Osteocyte (in vitro differentiated cells): ENCODE measurements around the gene DOCK3. TPM values are rescaled to one million over a fixed set of nuclear protein-coding genes. Genes with fewer than 3 reads are reported as not detected.
A peak's percentile ranks its signal among the peaks of the same experiment; 100 is the strongest.

Experiments
- DNase-seq: peaks from one replicate; pipeline ENCODE4 v3.0.0; 2021; ENCODE audit warnings: mixed read lengths; ENCODE audit not compliant: unreplicated experiment; ENCODE audit errors: extremely low spot score
- H3K27ac Mint-ChIP-seq: one replicate; pipeline ENCODE4 v1.8.0; 2021; ENCODE audit warnings: mild to moderate bottlenecking, mixed read lengths; ENCODE audit not compliant: unreplicated experiment
- H3K27me3 Mint-ChIP-seq: one replicate; pipeline ENCODE4 v1.8.0; 2021; ENCODE audit warnings: mixed read lengths; ENCODE audit not compliant: unreplicated experiment
- H3K36me3 Mint-ChIP-seq: one replicate; pipeline ENCODE4 v1.8.0; 2021; ENCODE audit warnings: mixed read lengths; ENCODE audit not compliant: unreplicated experiment
- H3K4me1 Mint-ChIP-seq: one replicate; pipeline ENCODE4 v1.8.0; 2021; ENCODE audit warnings: mixed read lengths; ENCODE audit not compliant: unreplicated experiment
- H3K4me3 Mint-ChIP-seq: one replicate; pipeline ENCODE4 v1.8.0; 2021; ENCODE audit warnings: mild to moderate bottlenecking, moderate library complexity, mixed read lengths; ENCODE audit not compliant: unreplicated experiment
- H3K9me3 Mint-ChIP-seq: one replicate; pipeline ENCODE4 v1.8.0; 2021; ENCODE audit warnings: mixed read lengths; ENCODE audit not compliant: unreplicated experiment
- long read RNA-seq: library from polyadenylated mRNA; unstranded; transcript quantifications from one replicate; pipeline ENCODE4 v2.0.0, GENCODE V29; 2021
- total RNA-seq: library from RNA; stranded (reverse); gene quantifications from 2 replicates; pipeline ENCODE4 v1.2.1, GENCODE V29; 2021
- TF ChIP-seq, protein P1 (sequence below): fragments of 200-600 bp; sonication (generic); IDR thresholded peaks from 2 replicates; pipeline ENCODE4 v1.5.0; 2021; ENCODE audit warnings: antibody characterized with exemption, mild to moderate bottlenecking, moderate library complexity

Gene DOCK3
- 0.24 and 0.34 TPM in 2 replicates for total RNA-seq
- long read RNA-seq: 0 reads

- Mint-ChIP-seq H3K27ac (no peak within 1 kb of the TSS), H3K9me3 (no peaks in the 10 kb centered on the region), H3K4me1 (peaks cover 4% of the 10 kb centered on the region), H3K4me3 (peak within 1 kb of the TSS; percentile 53), H3K27me3 (peaks cover 76% of the 10 kb centered on the region), H3K36me3 (no peaks in the 10 kb centered on the region)
- no peak for DNase-seq
- TF ChIP-seq, protein P1, sequence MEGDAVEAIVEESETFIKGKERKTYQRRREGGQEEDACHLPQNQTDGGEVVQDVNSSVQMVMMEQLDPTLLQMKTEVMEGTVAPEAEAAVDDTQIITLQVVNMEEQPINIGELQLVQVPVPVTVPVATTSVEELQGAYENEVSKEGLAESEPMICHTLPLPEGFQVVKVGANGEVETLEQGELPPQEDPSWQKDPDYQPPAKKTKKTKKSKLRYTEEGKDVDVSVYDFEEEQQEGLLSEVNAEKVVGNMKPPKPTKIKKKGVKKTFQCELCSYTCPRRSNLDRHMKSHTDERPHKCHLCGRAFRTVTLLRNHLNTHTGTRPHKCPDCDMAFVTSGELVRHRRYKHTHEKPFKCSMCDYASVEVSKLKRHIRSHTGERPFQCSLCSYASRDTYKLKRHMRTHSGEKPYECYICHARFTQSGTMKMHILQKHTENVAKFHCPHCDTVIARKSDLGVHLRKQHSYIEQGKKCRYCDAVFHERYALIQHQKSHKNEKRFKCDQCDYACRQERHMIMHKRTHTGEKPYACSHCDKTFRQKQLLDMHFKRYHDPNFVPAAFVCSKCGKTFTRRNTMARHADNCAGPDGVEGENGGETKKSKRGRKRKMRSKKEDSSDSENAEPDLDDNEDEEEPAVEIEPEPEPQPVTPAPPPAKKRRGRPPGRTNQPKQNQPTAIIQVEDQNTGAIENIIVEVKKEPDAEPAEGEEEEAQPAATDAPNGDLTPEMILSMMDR: no peak
These were observed at the start of gene DOCK3 for GRCh38 chr3:50674349-50675178. DOCK3 (plus strand) TSS chr3:50674927; CDS start chr3:50675264, 337 bp downstream.

DNA sequence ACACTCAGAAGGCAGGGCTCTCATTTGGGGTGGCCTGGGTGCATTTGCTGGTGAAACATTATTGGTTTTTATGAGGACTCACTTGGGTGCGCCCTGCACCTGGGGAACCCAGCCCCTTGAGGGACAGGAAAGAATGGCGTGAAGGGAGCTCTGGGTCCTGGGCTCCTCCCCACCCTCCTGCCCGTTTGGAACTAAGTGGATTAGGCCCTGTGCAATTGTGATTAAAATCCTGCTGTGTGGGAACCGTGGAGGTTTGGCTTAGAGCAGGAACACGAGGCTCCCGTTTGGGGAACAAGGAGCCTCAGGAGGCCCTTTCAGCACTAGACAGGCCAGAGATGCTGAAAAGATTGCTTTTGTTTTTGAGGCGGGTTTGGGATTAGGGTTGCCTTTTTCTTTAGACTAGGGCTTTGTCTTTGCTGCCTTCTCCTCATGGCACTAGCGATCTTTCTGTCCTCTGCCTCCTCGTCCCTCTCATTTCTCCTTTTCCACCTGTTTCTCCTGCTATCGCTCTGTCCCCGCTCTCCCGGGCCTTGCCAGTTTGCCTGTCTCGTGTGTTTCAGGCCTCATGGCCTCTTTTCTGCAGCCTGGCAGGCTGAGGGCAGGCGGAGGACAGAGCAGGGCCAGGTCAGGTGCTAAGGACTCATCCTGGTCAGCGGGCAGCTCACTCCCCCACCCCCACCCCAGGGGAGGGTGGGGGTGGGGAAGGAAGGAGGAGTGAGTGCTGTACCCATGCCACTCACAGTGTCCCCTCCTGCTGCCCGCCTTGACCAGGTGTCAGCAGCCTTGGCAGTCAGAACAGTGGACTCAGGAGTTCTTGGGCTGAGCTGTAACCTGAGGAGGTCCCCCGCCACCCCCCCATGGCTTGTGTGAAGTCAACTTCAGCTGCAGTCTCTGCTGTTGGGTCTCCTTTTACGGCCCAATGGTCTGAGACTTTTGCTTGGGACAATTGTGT lies 49.2 kb upstream of the DOCK3 start:
- TF ChIP-seq, protein P1: no peak
- H3K4me1 Mint-ChIP-seq: peaks cover 23% of the 10 kb centered on the region
- H3K9me3 Mint-ChIP-seq: no peaks in the 10 kb centered on the region
- no peak for DNase-seq
- H3K4me3 Mint-ChIP-seq: no peak overlapping the region
- H3K27ac Mint-ChIP-seq: no peak overlapping the region
- H3K27me3 Mint-ChIP-seq: no peaks in the 10 kb centered on the region
- H3K36me3 Mint-ChIP-seq: peaks cover 2% of the 10 kb centered on the region

- Mint-ChIP-seq H3K27me3 (no peaks in the 10 kb centered on the region), H3K4me1 (peaks cover 20% of the 10 kb centered on the region), H3K27ac (no peak overlapping the region), H3K4me3 (no peak overlapping the region), H3K9me3 (no peaks in the 10 kb centered on the region), H3K36me3 (peaks cover 2% of the 10 kb centered on the region)
- TF ChIP-seq, protein P1: no peak
- no peak for DNase-seq
These were observed 48.3 kb upstream of the DOCK3 start for GRCh38 chr3:50626401-50626800.

DNA sequence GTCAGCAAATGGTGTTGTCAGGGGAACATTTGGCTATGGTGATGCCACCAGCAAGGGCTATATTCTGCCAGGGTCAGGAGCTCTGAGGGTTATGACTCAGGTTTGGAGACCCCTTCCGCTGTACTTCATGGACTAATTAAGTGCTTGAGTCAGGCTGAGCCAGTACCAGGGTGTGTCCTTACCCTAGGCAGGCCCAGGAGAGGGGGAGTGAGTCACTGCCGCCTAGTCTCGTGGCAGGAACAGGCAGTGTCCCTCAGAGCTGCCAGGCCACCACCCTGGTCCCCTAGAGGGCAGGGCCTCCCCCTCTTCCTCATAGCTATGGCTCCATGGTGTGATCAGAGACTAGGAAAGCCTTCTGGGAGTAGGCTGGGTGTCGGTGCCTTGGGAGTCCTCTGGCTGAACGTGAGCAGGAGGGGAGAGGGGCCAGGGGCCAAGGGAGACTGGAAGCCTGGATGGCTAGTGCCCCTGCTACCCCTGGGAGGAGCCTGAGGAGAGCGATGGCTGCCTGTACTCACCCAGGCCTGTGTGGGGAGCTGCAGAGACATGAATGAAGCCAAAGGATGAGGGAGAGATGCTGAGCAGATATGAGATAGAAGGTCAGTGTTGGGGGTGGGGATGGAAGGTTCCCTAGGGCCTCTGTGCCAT lies 47.2 kb upstream of the DOCK3 start:
- H3K36me3 Mint-ChIP-seq: no peaks in the 10 kb centered on the region
- peak overlapping the region; percentile 66 for H3K27ac Mint-ChIP-seq
- peaks cover 27% of the 10 kb centered on the region for H3K4me1 Mint-ChIP-seq
- no peaks in the 10 kb centered on the region for H3K9me3 Mint-ChIP-seq
- no peak overlapping the region for H3K4me3 Mint-ChIP-seq
- DNase-seq: no peak
- no peaks in the 10 kb centered on the region for H3K27me3 Mint-ChIP-seq
- TF ChIP-seq, protein P1: peak; percentile 35
